K562 (cell line): ENCODE data around the gene SLCO2B1.

Source experiments
- ATF7 ChIP-seq: fragments of 450-650 bp; IDR thresholded peaks from 2 replicates; pipeline ENCODE4 v1.7.1; 2014; ENCODE audit warnings: mild to moderate bottlenecking, moderate library complexity
- TCFL5 ChIP-seq: fragments of 250-450 bp; sonication (Bioruptor Pico); conservative IDR thresholded peaks from 2 replicates; pipeline ENCODE4 v1.6.1; 2021; ENCODE audit warnings: mild to moderate bottlenecking, moderate library complexity, matching md5 sums
- USF2 ChIP-seq: sonication (generic); formaldehyde crosslinking; IDR thresholded peaks from 2 replicates; pipeline ENCODE4 v1.5.0; 2020; ENCODE audit warnings: missing genetic modification reagents

GRCh38 chr11:75160880-75161279 is 10.0 kb downstream of the SLCO2B1 start:
- TF ChIP-seq TCFL5 (CRISPR knock-in tag), result no peak
- TF ChIP-seq USF2 (CRISPR knock-in tag), result no peak
- TF ChIP-seq ATF7, result no peak
